ENCODE measurements around the gene DHX34.

DHX34 gene

DNA sequence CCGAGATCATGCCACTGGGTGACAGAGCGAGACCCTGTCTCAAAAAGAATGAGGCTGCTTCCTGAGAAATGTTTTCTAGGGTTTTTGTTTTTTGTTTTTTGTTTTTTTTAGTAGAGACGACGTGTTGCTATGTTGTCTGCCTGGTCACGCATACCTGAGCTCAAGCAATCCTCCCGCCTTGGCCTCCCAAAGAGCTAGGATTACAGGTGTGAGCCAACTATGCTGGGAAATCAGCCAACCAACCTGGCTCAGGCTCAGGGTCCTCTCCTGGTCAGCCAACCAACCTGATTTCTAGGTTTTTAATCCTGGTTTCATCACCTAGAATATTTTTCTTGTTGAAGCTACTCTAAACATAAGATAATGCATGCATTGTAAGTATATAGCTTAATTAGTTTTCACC is 7.8 kb downstream of the DHX34 start:
- no peak overlapping the region for H3K4me2 ChIP-seq (ENCODE audit: low read depth, low read length)
- no peaks in the 10 kb centered on the region for H3K9me2 ChIP-seq (replicated peaks; ENCODE audit: insufficient read depth, low read length)
- H3K27me3 ChIP-seq (replicated peaks; ENCODE audit: insufficient read depth, low read length) = no peaks in the 10 kb centered on the region
- no peak overlapping the region for H3K4me3 ChIP-seq (ENCODE audit: low read length)
- 0 out of 2 replicates have a peak, but pooled peaks cover 5% of the 10 kb centered on the region for H3K36me3 ChIP-seq (replicated peaks; ENCODE audit: insufficient read depth, low read length)
- H3K79me2 ChIP-seq (ENCODE audit: low read length) = peaks cover 10% of the 10 kb centered on the region
- no peak overlapping the region for H3K27ac ChIP-seq (ENCODE audit: low read length)
- no peak overlapping the region for H2AFZ ChIP-seq (ENCODE audit: low read length)
- H4K20me1 ChIP-seq (ENCODE audit: insufficient read depth, low read length) = no peaks in the 10 kb centered on the region
- TF ChIP-seq EZH2 (optimal IDR thresholded peaks at IDR 0.05; ENCODE audit: low read depth, low read length) (no peak), EZH2phosphoT487 (IDR thresholded peaks at IDR 0.05; ENCODE audit: low read length) (no peak)
- TF ChIP-seq, protein P1, sequence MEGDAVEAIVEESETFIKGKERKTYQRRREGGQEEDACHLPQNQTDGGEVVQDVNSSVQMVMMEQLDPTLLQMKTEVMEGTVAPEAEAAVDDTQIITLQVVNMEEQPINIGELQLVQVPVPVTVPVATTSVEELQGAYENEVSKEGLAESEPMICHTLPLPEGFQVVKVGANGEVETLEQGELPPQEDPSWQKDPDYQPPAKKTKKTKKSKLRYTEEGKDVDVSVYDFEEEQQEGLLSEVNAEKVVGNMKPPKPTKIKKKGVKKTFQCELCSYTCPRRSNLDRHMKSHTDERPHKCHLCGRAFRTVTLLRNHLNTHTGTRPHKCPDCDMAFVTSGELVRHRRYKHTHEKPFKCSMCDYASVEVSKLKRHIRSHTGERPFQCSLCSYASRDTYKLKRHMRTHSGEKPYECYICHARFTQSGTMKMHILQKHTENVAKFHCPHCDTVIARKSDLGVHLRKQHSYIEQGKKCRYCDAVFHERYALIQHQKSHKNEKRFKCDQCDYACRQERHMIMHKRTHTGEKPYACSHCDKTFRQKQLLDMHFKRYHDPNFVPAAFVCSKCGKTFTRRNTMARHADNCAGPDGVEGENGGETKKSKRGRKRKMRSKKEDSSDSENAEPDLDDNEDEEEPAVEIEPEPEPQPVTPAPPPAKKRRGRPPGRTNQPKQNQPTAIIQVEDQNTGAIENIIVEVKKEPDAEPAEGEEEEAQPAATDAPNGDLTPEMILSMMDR (IDR thresholded peaks at IDR 0.05; ENCODE audit: low read length) = no peak
- no peaks in the 10 kb centered on the region for H3K4me1 ChIP-seq (ENCODE audit: low read length)
- no peak for DNase-seq
- H3K9ac ChIP-seq (ENCODE audit: low read length) = no peak overlapping the region
- no peaks in the 10 kb centered on the region for H3K9me3 ChIP-seq (replicated peaks; ENCODE audit: insufficient read depth, low read length)
- no peaks in the 10 kb centered on the region for H3F3A ChIP-seq (ENCODE audit: insufficient read depth, low read length)

DNA sequence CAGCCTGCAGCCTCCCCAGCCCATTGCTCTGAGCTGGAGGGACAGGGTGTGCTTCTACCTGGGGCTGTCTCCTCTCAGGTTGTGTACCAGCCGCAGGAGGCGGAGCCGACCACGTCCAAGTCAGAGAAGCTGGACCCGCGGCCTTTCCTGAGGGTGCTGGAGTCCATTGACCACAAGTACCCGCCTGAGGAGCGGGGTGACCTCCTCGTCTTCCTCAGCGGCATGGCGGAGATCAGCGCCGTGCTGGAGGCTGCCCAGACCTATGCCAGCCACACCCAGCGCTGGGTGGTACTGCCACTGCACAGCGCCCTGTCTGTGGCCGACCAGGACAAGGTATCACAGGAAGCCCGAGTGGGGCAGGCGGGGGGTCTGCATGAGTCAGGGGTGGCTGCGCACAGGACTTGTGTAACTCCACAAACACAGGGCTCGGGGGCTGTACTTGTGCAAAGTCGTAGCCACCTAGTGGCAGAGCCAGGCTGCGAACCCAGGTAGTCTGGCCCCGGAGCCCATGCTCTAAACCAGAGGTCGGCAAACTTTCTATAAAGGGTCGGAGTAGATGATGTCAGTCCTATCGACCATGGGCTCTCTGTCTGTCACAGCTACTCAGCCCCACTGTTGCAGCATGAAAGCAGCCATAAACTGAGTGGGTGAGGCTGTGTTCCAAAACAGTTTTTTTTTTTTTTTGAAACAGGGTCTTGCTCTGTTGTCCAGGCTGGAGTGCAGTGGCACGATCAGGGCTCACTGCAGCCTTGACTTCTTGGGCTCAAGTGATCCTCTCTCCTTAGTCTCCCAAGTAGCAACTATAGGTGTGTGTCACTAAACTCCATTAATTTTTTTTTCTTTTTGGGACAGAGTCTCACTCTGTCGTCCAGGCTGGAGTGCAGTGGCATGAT is 8.9 kb downstream of the DHX34 start:
- TF ChIP-seq, protein P1 (IDR thresholded peaks at IDR 0.05; ENCODE audit: low read length) = peak; percentile 26
- TF ChIP-seq EZH2phosphoT487 (IDR thresholded peaks at IDR 0.05; ENCODE audit: low read length) (no peak), EZH2 (optimal IDR thresholded peaks at IDR 0.05; ENCODE audit: low read depth, low read length) (no peak)
- H3K36me3 ChIP-seq (replicated peaks; ENCODE audit: insufficient read depth, low read length) = 0 out of 2 replicates have a peak, but pooled peaks cover 5% of the 10 kb centered on the region

DNA sequence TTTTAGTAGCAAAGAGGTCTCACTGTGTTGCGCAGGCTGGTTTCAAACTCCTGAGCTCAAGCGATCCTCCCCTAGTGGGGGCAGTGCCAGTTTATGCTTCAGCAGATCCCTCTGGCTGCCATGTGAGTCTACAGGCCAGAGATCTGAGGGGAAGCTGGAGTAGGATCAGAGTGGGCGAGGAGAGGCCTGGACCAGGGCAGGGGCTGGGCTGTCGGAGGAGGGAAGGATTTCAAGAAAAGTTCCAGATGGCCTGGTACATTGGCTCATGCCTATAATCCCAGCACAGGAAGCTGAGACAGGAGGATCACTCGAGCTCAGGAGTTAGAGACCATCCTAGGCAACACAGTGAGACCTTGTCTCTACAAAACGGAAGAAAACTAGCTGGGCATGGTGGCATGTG is 9.8 kb downstream of the DHX34 start:
- H3K27me3 ChIP-seq (replicated peaks; ENCODE audit: insufficient read depth, low read length) = no peaks in the 10 kb centered on the region
- 0 out of 2 replicates have a peak, but pooled peaks cover 5% of the 10 kb centered on the region for H3K36me3 ChIP-seq (replicated peaks; ENCODE audit: insufficient read depth, low read length)
- H3K27ac ChIP-seq (ENCODE audit: low read length) = no peak overlapping the region
- no peaks in the 10 kb centered on the region for H3K79me2 ChIP-seq (ENCODE audit: low read length)
- H3F3A ChIP-seq (ENCODE audit: insufficient read depth, low read length) = no peaks in the 10 kb centered on the region
- no peaks in the 10 kb centered on the region for H3K9me3 ChIP-seq (replicated peaks; ENCODE audit: insufficient read depth, low read length)
- no peak for DNase-seq
- H2AFZ ChIP-seq (ENCODE audit: low read length) = no peak overlapping the region
- H3K4me1 ChIP-seq (ENCODE audit: low read length) = no peaks in the 10 kb centered on the region
- H3K9me2 ChIP-seq (replicated peaks; ENCODE audit: insufficient read depth, low read length) = no peaks in the 10 kb centered on the region
- no peak overlapping the region for H3K4me3 ChIP-seq (ENCODE audit: low read length)
- H3K4me2 ChIP-seq (ENCODE audit: low read depth, low read length) = no peak overlapping the region
- no peaks in the 10 kb centered on the region for H4K20me1 ChIP-seq (ENCODE audit: insufficient read depth, low read length)
- TF ChIP-seq EZH2phosphoT487 (IDR thresholded peaks at IDR 0.05; ENCODE audit: low read length) (no peak), EZH2 (optimal IDR thresholded peaks at IDR 0.05; ENCODE audit: low read depth, low read length) (no peak)
- TF ChIP-seq, protein P1 (IDR thresholded peaks at IDR 0.05; ENCODE audit: low read length) = no peak
- no peak overlapping the region for H3K9ac ChIP-seq (ENCODE audit: low read length)

More for the DNA sequence above, 8.9 kb downstream of the DHX34 start:
- Histone ChIP-seq H3K9me3 (replicated peaks; ENCODE audit: insufficient read depth, low read length) (no peaks in the 10 kb centered on the region), H3K9ac (ENCODE audit: low read length) (no peak overlapping the region), H3K9me2 (replicated peaks; ENCODE audit: insufficient read depth, low read length) (no peaks in the 10 kb centered on the region), H4K20me1 (ENCODE audit: insufficient read depth, low read length) (no peaks in the 10 kb centered on the region), H3K27me3 (replicated peaks; ENCODE audit: insufficient read depth, low read length) (no peaks in the 10 kb centered on the region), H2AFZ (ENCODE audit: low read length) (no peak overlapping the region), H3F3A (ENCODE audit: insufficient read depth, low read length) (no peaks in the 10 kb centered on the region), H3K4me3 (ENCODE audit: low read length) (no peak overlapping the region), H3K4me1 (ENCODE audit: low read length) (no peaks in the 10 kb centered on the region), H3K27ac (ENCODE audit: low read length) (no peak overlapping the region), H3K4me2 (ENCODE audit: low read depth, low read length) (no peak overlapping the region), H3K79me2 (ENCODE audit: low read length) (peaks cover 4% of the 10 kb centered on the region; the same call in 1 of the 2 replicates)
- DNase-seq = no peak

Data from MM.1S (cell line).